HEK293 (cell line): ENCODE results near the gene SLC16A5.

Experiments
- CTCF ChIA-PET: fragments of 350-600 bp; formaldehyde crosslinking; extraction: SDS; loops from one replicate; lab custom pipeline; 2021; ENCODE audit warnings: antibody characterized with exemption; lab: Yijun Ruan, JAX
- POLR2A ChIA-PET: fragments of 300-600 bp; formaldehyde crosslinking; extraction: SDS; loops from one replicate; lab custom pipeline; 2020; ENCODE audit warnings: antibody characterized with exemption, inconsistent platforms; lab: Yijun Ruan, JAX
- H3K27ac ChIP-seq: fragments of 200-500 bp; sonication (Bioruptor generic); 2 replicates; pipeline ENCODE4 v1.5.1; 2014; ENCODE audit warnings: low read depth, low read length, control low read depth, inconsistent platforms; ENCODE audit errors: extremely low read depth
- H3K36me3 ChIP-seq, 2 experiments: fragments of 200-500 bp in 1 of 2; sonication (Bioruptor generic) in 1 of 2; 1 replicate in 1 of 2; 2 replicates in 1 of 2; pipeline ENCODE4 v1.5.1; 2014 to 2017; ENCODE audit warnings: inconsistent platforms in 2 of 2, low read length in 2 of 2; ENCODE audit not compliant: control insufficient read depth in 2 of 2, insufficient read depth in 1 of 2
- H3K4me1 ChIP-seq: fragments of 200-500 bp; sonication (Bioruptor generic); 2 replicates; pipeline ENCODE4 v1.5.1; 2014; ENCODE audit warnings: mild to moderate bottlenecking, low read length, inconsistent platforms; ENCODE audit not compliant: control insufficient read depth, insufficient read depth
- H3K4me3 ChIP-seq: 2 replicates; pipeline ENCODE4 v1.5.1; 2011; ENCODE audit warnings: low read depth, mild to moderate bottlenecking, control low read depth, low read length, moderate library complexity
- H3K9me3 ChIP-seq: fragments of 200-500 bp; sonication (Bioruptor generic); 2 replicates; pipeline ENCODE4 v1.5.1; 2014; ENCODE audit warnings: low read depth, low read length, inconsistent platforms; ENCODE audit not compliant: control insufficient read depth, insufficient read depth
- GLI4 ChIP-seq: fragments of 450-650 bp; formaldehyde crosslinking; IDR thresholded peaks from 2 replicates; pipeline ENCODE4 v1.5.1; 2016; ENCODE audit warnings: missing biosample characterization, missing genetic modification characterization
- KLF7 ChIP-seq: fragments of 450-650 bp; formaldehyde crosslinking; IDR thresholded peaks from 2 replicates; pipeline ENCODE4 v1.5.1; 2016; ENCODE audit warnings: missing biosample characterization, missing genetic modification characterization, borderline replicate concordance
- KLF9 ChIP-seq: fragments of 450-650 bp; formaldehyde crosslinking; IDR thresholded peaks from 2 replicates; pipeline ENCODE4 v1.5.1; 2016; ENCODE audit warnings: missing biosample characterization, missing genetic modification characterization, low read depth
- REPIN1 ChIP-seq: fragments of 450-650 bp; formaldehyde crosslinking; IDR thresholded peaks from 2 replicates; pipeline ENCODE4 v1.5.1; 2017; ENCODE audit warnings: missing biosample characterization, missing genetic modification characterization, low read depth
- SALL2 ChIP-seq: fragments of 450-650 bp; formaldehyde crosslinking; IDR thresholded peaks from 2 replicates; pipeline ENCODE4 v1.5.0; 2017; ENCODE audit warnings: missing biosample characterization, mild to moderate bottlenecking, missing genetic modification characterization, borderline replicate concordance
- SCRT1 ChIP-seq: fragments of 450-650 bp; formaldehyde crosslinking; IDR thresholded peaks from 2 replicates; pipeline ENCODE4 v1.5.1; 2016; ENCODE audit warnings: missing biosample characterization, missing genetic modification characterization, borderline replicate concordance
- SCRT2 ChIP-seq: fragments of 450-650 bp; formaldehyde crosslinking; IDR thresholded peaks from 2 replicates; pipeline ENCODE4 v1.5.1; 2016; ENCODE audit warnings: missing biosample characterization, missing genetic modification characterization
- ZFP69B ChIP-seq: fragments of 450-650 bp; formaldehyde crosslinking; IDR thresholded peaks from 2 replicates; pipeline ENCODE4 v1.5.1; 2016; ENCODE audit warnings: missing biosample characterization, missing genetic modification characterization
- ZNF132 ChIP-seq: fragments of 450-650 bp; formaldehyde crosslinking; IDR thresholded peaks from 2 replicates; pipeline ENCODE4 v1.5.1; 2017; ENCODE audit warnings: missing biosample characterization, missing genetic modification characterization, borderline replicate concordance
- ZNF335 ChIP-seq: fragments of 450-650 bp; formaldehyde crosslinking; conservative IDR thresholded peaks from 2 replicates; pipeline ENCODE4 v1.5.1; 2016; ENCODE audit warnings: missing biosample characterization, missing genetic modification characterization
- ZNF341 ChIP-seq: fragments of 450-650 bp; formaldehyde crosslinking; IDR thresholded peaks from 2 replicates; pipeline ENCODE4; 2016; ENCODE audit warnings: low read depth, missing biosample characterization, missing genetic modification characterization
- ZNF426 ChIP-seq: fragments of 450-650 bp; formaldehyde crosslinking; IDR thresholded peaks from 2 replicates; pipeline ENCODE4 v1.5.1; 2017; ENCODE audit warnings: missing biosample characterization, missing genetic modification characterization, mild to moderate bottlenecking, inconsistent platforms, moderate library complexity
- ZNF596 ChIP-seq: fragments of 450-650 bp; IDR thresholded peaks from 2 replicates; pipeline ENCODE4 v1.5.0; 2018; ENCODE audit warnings: missing biosample characterization, mild to moderate bottlenecking, missing genetic modification characterization, moderate library complexity
- ZNF785 ChIP-seq: fragments of 450-650 bp; formaldehyde crosslinking; IDR thresholded peaks from 2 replicates; pipeline ENCODE4 v1.5.1; 2016; ENCODE audit warnings: missing biosample characterization, missing genetic modification characterization
- TF ChIP-seq, protein P1 (sequence below): fragments of 450-650 bp; formaldehyde crosslinking; IDR thresholded peaks from 2 replicates; pipeline ENCODE4 v1.5.1; 2017; ENCODE audit warnings: missing biosample characterization, missing genetic modification characterization
- TF ChIP-seq, protein P2 (sequence below): fragments of 450-650 bp; formaldehyde crosslinking; IDR thresholded peaks from 2 replicates; pipeline ENCODE4 v1.5.1; 2016; ENCODE audit warnings: missing biosample characterization, missing genetic modification characterization
- TF ChIP-seq, protein P3 (sequence below): fragments of 450-650 bp; formaldehyde crosslinking; conservative IDR thresholded peaks from 2 replicates; pipeline ENCODE4 v1.5.1; 2016; ENCODE audit warnings: low read depth, missing biosample characterization, missing genetic modification characterization

SLC16A5 gene

DNA sequence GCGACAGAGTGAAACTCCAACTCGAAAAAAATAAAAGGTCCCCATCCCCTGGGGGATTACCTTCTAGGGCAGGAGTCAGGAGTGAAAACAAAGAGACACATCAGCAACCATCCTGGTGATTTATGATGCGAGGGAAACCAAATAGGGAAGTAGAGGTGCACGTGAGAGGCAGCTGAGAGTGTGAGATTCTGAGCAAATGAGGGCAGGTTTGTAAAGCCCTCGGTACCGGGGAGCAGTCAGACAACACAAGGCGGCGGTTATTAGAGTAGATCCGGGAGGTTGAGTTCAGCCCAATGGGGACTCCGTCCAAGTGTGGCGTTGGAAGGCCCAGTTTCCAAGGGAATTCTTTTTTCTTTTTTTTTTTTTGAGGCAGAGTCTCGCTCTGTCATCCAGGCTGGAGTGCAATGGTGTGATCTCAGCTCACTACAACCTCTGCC, 14.6 kb downstream of the SLC16A5 start (continued):
- TF ChIP-seq ZNF132 (no peak), REPIN1 (tag by site-specific recombination) (no peak), ZNF426 (tag by site-specific recombination) (no peak)

DNA sequence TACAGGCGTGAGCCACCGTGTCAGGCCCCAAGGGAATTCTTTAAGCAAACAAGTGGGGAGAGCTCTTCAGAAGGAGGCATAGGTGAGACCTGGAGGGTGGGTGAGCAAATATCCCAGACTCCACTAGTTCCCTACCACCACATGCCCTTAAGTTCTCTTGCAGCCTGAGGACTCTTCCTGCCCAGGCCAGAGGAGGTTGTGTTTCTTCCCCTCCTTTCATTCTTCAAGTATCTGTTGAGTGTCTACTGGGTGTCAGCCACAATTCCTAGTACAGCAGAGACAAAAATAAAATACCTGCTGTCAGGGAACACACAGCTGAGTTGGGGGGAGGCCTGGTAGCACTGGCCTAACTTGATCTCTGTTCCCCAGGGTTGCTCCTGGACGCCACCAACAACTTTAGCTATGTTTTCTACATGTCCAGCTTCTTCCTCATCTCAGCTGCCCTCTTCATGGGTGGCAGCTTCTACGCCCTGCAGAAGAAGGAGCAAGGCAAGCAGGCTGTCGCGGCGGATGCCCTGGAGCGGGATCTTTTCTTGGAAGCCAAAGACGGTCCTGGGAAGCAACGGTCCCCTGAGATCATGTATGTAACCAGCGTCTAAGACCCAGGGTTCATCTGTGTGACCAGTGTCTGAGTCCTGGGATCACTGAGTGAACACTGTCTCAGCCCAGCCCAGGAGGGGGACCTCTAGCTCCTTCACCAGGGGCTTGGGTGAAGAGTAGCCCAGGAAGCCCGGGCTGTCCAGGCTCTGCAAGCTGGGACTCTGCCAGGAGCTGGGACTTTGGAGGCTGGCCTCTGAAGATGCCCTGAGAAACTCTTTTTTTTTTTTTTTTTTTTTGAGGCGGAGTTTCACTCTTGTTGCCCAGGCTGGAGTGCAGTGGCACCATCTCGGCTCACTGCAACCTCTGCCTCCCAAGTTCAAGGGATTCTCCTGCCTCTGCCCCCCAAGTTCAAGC, 16.1 kb downstream of the SLC16A5 start:
- Histone ChIP-seq H3K4me1 (peaks cover 10% of the 10 kb centered on the region), H3K36me3 (peaks cover 0 to 12% of the 10 kb centered on the region in 2 experiments; a peak in 1 of 3 replicates), H3K9me3 (no peaks in the 10 kb centered on the region), H3K4me3 (no peak overlapping the region)
- CTCF ChIA-PET = interaction anchor here (0.6 to 5.9 kb wide), 15 partner anchors 8 to 143 kb away, joined by 3 to 61 read pairs (median 6); no protein-coding TSS in a partner anchor
- TF ChIP-seq SCRT1 (tag by site-specific recombination) (peak; percentile 62; the same call in 1 of the 2 replicates), SCRT2 (peak; percentile 85), ZFP69B (tag by site-specific recombination) (no peak)
- TF ChIP-seq, protein P1, sequence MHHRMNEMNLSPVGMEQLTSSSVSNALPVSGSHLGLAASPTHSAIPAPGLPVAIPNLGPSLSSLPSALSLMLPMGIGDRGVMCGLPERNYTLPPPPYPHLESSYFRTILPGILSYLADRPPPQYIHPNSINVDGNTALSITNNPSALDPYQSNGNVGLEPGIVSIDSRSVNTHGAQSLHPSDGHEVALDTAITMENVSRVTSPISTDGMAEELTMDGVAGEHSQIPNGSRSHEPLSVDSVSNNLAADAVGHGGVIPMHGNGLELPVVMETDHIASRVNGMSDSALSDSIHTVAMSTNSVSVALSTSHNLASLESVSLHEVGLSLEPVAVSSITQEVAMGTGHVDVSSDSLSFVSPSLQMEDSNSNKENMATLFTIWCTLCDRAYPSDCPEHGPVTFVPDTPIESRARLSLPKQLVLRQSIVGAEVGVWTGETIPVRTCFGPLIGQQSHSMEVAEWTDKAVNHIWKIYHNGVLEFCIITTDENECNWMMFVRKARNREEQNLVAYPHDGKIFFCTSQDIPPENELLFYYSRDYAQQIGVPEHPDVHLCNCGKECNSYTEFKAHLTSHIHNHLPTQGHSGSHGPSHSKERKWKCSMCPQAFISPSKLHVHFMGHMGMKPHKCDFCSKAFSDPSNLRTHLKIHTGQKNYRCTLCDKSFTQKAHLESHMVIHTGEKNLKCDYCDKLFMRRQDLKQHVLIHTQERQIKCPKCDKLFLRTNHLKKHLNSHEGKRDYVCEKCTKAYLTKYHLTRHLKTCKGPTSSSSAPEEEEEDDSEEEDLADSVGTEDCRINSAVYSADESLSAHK (tag by site-specific recombination) = peak; percentile 87
- TF ChIP-seq, all 188 proteins: peak for 3
- no peak overlapping the region; the same call in 1 of the 2 replicates for H3K27ac ChIP-seq
- POLR2A ChIA-PET = interaction anchor here (0.5 to 1.8 kb wide), 6 partner anchors 10 to 703 kb away, joined by 3 to 5 read pairs (median 3); partner anchors contain the start of gene SLC16A5

DNA sequence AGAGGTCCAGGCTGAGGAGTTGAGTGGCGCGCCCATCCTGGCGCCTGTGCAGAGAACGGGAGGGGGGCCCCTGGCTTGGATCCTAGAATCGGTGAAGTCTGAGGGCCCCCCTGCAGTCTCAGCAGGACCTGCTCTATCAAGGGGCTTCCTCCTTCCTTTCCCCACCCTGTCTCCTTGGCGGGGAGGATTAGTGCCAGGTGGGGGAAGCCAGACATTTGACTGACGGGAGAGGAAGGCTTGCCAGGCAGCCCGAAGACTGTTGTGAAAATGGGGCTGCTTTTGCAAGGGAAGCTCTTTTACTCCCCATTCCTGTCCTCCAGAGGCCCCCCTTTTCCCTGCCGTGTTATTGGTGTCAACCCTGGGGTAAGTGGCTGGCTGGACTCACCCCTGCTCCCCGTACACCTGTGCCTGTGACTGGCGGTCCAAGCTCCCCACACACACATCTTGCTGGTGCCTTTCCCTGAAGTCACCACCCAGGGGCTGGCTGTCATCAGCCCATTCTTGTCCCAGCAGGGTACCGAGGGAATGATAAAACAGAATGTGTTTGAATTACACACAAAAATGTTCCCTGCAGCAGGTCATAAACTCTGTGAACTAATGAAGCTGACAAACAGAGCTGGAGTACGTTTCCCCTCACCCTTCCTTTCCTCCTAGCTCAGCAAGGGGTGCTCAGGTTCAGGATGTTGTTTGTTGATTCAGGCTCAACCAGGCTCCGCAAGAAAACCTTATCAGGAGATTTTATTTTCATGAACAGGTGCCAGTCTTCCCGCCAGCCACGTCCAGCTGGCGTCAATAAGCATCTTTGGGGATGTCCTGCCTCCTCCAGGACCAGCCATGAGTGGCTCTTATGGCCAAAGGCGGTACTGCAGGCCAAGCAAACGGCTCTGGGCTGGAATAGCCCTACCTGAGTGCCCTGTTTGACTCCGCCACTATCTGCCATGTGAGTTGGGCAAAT, 17.6 kb downstream of the SLC16A5 start:
- no peak overlapping the region for H3K4me3 ChIP-seq
- CTCF ChIA-PET = interaction anchor here (0.5 to 5.9 kb wide), 44 partner anchors 9 to 468 kb away, joined by 3 to 61 read pairs (median 5); partner anchors contain the start of genes NT5C and NUP85
- H3K4me1 ChIP-seq = peaks cover 15% of the 10 kb centered on the region
- POLR2A ChIA-PET = interaction anchor here (0.6 to 1.8 kb wide), 15 partner anchors 9 to 232 kb away, joined by 3 to 19 read pairs (median 5); partner anchors contain the start of genes CDR2L, FDXR, GGA3 and JPT1
- H3K27ac ChIP-seq = peak overlapping the region; percentile 82
- H3K9me3 ChIP-seq = no peaks in the 10 kb centered on the region
- H3K36me3 ChIP-seq = peaks cover 0 to 3% of the 10 kb centered on the region in 2 experiments; a peak in 1 of 3 replicates
- TF ChIP-seq KLF9 (tag by site-specific recombination) = no peak
- TF ChIP-seq ZNF335 (tag by site-specific recombination) = peak; percentile 85; the same call in 1 of the 2 replicates
- peak; percentile 67 for TF ChIP-seq ZNF596 (tag by site-specific recombination)
- TF ChIP-seq, protein P2, sequence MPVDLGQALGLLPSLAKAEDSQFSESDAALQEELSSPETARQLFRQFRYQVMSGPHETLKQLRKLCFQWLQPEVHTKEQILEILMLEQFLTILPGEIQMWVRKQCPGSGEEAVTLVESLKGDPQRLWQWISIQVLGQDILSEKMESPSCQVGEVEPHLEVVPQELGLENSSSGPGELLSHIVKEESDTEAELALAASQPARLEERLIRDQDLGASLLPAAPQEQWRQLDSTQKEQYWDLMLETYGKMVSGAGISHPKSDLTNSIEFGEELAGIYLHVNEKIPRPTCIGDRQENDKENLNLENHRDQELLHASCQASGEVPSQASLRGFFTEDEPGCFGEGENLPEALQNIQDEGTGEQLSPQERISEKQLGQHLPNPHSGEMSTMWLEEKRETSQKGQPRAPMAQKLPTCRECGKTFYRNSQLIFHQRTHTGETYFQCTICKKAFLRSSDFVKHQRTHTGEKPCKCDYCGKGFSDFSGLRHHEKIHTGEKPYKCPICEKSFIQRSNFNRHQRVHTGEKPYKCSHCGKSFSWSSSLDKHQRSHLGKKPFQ (tag by site-specific recombination) = peak; percentile 92
- TF ChIP-seq SALL2 = no peak
- peak; percentile 86; the same call in 1 of the 2 replicates for TF ChIP-seq KLF7 (tag by site-specific recombination)
- TF ChIP-seq ZNF341 = peak; percentile 45
- TF ChIP-seq, protein P1 (tag by site-specific recombination) = peak; percentile 89
- no peak for TF ChIP-seq ZNF785
- TF ChIP-seq GLI4 (tag by site-specific recombination) = no peak
- TF ChIP-seq, protein P3, sequence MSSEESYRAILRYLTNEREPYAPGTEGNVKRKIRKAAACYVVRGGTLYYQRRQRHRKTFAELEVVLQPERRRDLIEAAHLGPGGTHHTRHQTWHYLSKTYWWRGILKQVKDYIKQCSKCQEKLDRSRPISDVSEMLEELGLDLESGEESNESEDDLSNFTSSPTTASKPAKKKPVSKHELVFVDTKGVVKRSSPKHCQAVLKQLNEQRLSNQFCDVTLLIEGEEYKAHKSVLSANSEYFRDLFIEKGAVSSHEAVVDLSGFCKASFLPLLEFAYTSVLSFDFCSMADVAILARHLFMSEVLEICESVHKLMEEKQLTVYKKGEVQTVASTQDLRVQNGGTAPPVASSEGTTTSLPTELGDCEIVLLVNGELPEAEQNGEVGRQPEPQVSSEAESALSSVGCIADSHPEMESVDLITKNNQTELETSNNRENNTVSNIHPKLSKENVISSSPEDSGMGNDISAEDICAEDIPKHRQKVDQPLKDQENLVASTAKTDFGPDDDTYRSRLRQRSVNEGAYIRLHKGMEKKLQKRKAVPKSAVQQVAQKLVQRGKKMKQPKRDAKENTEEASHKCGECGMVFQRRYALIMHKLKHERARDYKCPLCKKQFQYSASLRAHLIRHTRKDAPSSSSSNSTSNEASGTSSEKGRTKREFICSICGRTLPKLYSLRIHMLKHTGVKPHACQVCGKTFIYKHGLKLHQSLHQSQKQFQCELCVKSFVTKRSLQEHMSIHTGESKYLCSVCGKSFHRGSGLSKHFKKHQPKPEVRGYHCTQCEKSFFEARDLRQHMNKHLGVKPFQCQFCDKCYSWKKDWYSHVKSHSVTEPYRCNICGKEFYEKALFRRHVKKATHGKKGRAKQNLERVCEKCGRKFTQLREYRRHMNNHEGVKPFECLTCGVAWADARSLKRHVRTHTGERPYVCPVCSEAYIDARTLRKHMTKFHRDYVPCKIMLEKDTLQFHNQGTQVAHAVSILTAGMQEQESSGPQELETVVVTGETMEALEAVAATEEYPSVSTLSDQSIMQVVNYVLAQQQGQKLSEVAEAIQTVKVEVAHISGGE = peak; percentile 39
